ENCODE results near the gene ATP5F1D. TPM values are rescaled to one million over a fixed set of nuclear protein-coding genes. Genes with fewer than 3 reads are reported as not detected.
A peak's percentile ranks its signal among the peaks of the same experiment; 100 is the strongest.

The ATP5F1D gene
- total and polyA plus RNA-seq, 12 donors, result 491 to 2,879 (median 562) TPM

DNA sequence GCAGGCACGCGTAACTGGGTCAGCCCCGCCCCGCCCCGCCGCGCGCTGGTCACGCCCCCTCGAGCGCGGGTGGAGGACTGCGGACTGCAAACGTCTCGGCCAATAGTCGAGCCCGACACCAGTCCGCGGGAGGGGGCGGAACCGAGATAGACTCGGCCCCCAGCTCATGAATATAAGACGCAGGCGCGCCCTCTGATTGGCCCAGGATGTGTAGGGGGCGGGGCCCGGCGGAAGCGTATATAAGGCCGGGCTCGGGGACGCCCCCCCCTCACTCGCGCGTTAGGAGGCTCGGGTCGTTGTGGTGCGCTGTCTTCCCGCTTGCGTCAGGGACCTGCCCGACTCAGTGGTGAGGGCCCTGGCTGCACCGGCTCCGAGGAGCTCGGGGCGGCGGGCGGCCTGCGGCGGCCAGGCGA lies 27.5 kb downstream of the ATP5F1D start, which contains the start of gene CIRBP:
TSS of gene CIRBP (plus strand) at position 268 of the 413 bp plus-strand sequence. CDS start 1,602 bp downstream, outside the sequence.
- Histone ChIP-seq H3K27me3 (no peaks in the 10 kb centered on the region), H3K36me3 (peaks cover 0 to 38% (median 35%) of the 10 kb centered on the region in 9 donors), H3K4me3 (peak within 1 kb of the TSS; percentile 57 to 98 (median 70)), H3K9me3 (no peaks in the 10 kb centered on the region), H3K4me1 (peaks cover 56 to 87% (median 83%) of the 10 kb centered on the region in 9 donors), H3K27ac (peak within 1 kb of the TSS; percentile 91 to 100 (median 98))
- 0 to 1% methylated on average over 48 to 50 of the region's 50 CpGs for WGBS, 2 donors
- peak; percentile 67 to 84 (median 78) for ATAC-seq
- DNase-seq, result peak; percentile 100
- intact Hi-C loops (cut with DNase I), result loop anchor here in 1 of 10 donors (2.0 kb wide), 1 partner anchor 58 kb away; no protein-coding TSS in a partner anchor
- TF ChIP-seq, protein P1, sequence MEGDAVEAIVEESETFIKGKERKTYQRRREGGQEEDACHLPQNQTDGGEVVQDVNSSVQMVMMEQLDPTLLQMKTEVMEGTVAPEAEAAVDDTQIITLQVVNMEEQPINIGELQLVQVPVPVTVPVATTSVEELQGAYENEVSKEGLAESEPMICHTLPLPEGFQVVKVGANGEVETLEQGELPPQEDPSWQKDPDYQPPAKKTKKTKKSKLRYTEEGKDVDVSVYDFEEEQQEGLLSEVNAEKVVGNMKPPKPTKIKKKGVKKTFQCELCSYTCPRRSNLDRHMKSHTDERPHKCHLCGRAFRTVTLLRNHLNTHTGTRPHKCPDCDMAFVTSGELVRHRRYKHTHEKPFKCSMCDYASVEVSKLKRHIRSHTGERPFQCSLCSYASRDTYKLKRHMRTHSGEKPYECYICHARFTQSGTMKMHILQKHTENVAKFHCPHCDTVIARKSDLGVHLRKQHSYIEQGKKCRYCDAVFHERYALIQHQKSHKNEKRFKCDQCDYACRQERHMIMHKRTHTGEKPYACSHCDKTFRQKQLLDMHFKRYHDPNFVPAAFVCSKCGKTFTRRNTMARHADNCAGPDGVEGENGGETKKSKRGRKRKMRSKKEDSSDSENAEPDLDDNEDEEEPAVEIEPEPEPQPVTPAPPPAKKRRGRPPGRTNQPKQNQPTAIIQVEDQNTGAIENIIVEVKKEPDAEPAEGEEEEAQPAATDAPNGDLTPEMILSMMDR (IDR thresholded peaks at IDR 0.05), result no peak

DNA sequence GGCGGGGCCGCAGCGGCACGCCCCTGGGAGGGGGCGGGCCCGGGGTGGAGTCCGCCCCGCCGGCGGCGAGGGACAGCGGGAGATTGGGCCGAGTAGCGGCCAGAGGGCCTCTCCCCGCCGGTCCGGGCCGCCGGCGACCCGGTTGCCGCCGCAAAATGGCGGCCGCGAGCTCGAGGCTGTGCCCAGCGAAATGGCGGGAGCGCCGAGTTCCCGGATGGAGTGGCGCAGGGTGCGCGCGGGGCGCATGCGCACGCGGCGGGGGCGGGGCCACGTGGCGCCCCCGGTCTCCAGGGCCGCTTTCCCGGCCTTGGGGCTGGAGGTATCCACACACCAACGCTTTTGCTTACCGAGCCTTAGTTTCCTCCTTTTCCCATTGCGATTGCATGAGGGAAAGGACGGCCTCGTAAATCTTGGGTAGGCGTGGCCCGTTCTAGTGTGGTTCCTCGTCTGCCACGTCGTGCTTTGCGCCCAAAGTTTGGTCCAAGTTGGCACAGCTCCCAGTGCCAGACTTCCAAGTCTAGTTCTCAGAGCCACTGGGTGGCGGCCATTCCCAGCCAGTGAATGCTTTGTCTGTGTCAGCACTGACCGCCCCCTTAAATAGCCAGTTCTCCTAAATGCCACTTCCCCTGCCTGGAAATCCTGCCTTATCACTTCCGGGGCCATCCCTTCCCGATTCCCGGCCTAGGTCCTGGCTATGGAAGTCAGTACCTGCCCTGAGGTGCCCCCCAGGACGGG lies 28.1 kb downstream of the ATP5F1D start:
- intact Hi-C loops (cut with DNase I), result loop anchor here in 5 of 10 donors (2.0 to 10.0 kb wide), 4 partner anchors 59 to 235 kb away; partner anchors contain the start of genes DAZAP1 (in 3 of the 5) and GAMT (in 3 of the 5)
- peaks cover 62 to 91% (median 89%) of the 10 kb centered on the region in 9 donors for H3K4me1 ChIP-seq
- ATAC-seq (peak; percentile 1 to 40 (median 20)), DNase-seq (peak; percentile 87 to 89)
- H3K27me3 ChIP-seq, result no peaks in the 10 kb centered on the region
- H3K27ac ChIP-seq, result peak overlapping the region; percentile 91 to 100 (median 98)
- peak overlapping the region; percentile 57 to 98 (median 70) for H3K4me3 ChIP-seq
- TF ChIP-seq, protein P1 (IDR thresholded peaks at IDR 0.05), result peak in 2 of 9 donors; percentile 16 to 26
- WGBS, 2 donors, result 0 to 1% methylated on average over 61 to 64 of the region's 64 CpGs
- peaks cover 0 to 44% (median 41%) of the 10 kb centered on the region in 9 donors for H3K36me3 ChIP-seq
- H3K9me3 ChIP-seq, result no peaks in the 10 kb centered on the region

DNA sequence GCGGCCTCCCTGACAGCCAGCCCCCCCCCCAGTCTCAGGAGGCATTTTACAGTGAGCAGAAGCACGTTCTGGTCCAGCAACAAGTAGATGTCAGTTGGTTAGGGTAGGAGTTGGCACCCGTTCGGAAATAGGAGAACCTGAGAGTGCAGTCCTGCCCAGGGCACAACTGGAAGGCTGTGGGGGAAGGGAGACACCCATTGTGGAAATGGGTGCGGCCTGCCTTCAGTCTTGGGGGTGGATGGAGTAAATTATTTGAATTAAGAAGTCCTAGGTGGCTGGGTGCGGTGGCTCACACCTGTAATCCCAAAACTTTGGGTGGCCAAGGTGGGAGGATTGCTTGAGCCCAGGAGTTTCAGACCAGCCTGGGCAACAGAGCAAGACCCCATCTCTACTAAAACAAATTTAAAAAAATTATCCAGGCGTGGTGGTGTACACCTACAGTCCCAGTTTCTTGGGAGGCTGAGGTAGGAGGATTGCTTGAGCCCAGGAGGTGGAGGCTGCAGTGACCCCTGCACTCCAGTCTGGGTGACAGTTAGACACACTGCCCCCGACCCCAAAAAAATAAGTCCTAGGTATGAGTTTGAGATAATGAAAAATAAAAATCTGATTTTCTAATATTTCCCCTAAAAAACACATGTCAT lies 28.8 kb downstream of the ATP5F1D start:
- Histone ChIP-seq H3K9me3 (no peaks in the 10 kb centered on the region), H3K36me3 (peaks cover 0 to 50% (median 45%) of the 10 kb centered on the region in 9 donors), H3K4me3 (peak overlapping the region; percentile 57 to 98 (median 70)), H3K27ac (peak overlapping the region; percentile 91 to 100 (median 98)), H3K27me3 (no peaks in the 10 kb centered on the region), H3K4me1 (peaks cover 64 to 91% (median 88%) of the 10 kb centered on the region in 9 donors)
- no peak for DNase-seq
- intact Hi-C loops (cut with DNase I), result loop anchor here in 4 of 10 donors (10.0 kb wide), 3 partner anchors 134 to 234 kb away; partner anchors contain the start of genes DAZAP1 (in 3 of the 4) and GAMT (in 3 of the 4)
- 23 to 25% methylated on average over 8 of the region's 8 CpGs for WGBS, 2 donors
- ATAC-seq, result no peak
- TF ChIP-seq, protein P1 (IDR thresholded peaks at IDR 0.05), result no peak
